Muscle layer of duodenum (tissue), 2 donors: Measurements from ENCODE around the gene ZNF521.

ENCODE experiments used
- H3K27ac ChIP-seq: one replicate; pipeline ENCODE4 v1.7.0; 2013; ENCODE audit warnings: mild to moderate bottlenecking, low read length
- H3K27me3 ChIP-seq: one replicate; pipeline ENCODE4 v1.7.0; 2013; ENCODE audit warnings: low read depth, mild to moderate bottlenecking, control low read depth, low read length
- H3K36me3 ChIP-seq, 2 donors: one replicate each; pipeline ENCODE4 v1.7.0; 2013; ENCODE audit warnings: low read length in 2 of 2, control low read depth in 1 of 2, mild to moderate bottlenecking in 1 of 2; ENCODE audit not compliant: insufficient read depth in 2 of 2, control insufficient read depth in 1 of 2
- H3K4me1 ChIP-seq, 2 donors: one replicate each; pipeline ENCODE4 v1.7.0; 2013; ENCODE audit warnings: low read length in 2 of 2, mild to moderate bottlenecking in 2 of 2, control low read depth in 1 of 2, moderate library complexity in 1 of 2; ENCODE audit not compliant: insufficient read depth in 2 of 2, control insufficient read depth in 1 of 2
- H3K4me3 ChIP-seq, 2 donors: one replicate each; pipeline ENCODE4 v1.7.0; 2013; ENCODE audit warnings: low read length in 2 of 2, low read depth in 1 of 2, mild to moderate bottlenecking in 1 of 2
- H3K9me3 ChIP-seq, 2 donors: one replicate each; pipeline ENCODE4 v1.7.0; 2013; ENCODE audit warnings: low read length in 2 of 2, control low read depth in 1 of 2, mild to moderate bottlenecking in 1 of 2; ENCODE audit not compliant: control insufficient read depth in 1 of 2
- donor health status: healthy.

Gene ZNF521

DNA sequence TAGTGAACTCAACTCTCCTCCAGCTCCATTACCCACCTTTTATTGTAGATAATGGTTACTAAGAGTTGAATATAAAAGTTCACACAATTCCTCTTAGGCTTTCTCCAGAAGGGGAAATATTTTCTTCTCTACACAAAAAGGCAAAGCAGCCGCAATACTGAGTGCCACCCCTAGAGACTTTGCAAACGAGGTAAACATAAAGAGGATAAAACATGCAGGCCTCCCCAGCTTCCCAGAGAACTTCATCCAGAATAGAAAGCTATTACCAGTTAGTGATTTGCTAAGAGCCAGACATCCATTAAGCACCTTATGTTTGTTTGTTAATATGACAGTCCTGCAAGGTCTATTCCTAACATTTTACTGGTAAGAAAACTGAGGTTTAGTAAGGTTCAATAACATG lies 17.4 kb downstream of the ZNF521 start:
- no peaks in the 10 kb centered on the region for H3K9me3 ChIP-seq
- H3K4me3 ChIP-seq: no peak overlapping the region
- H3K27ac ChIP-seq: no peak overlapping the region
- H3K36me3 ChIP-seq: no peaks in the 10 kb centered on the region
- no peaks in the 10 kb centered on the region for H3K4me1 ChIP-seq
- H3K27me3 ChIP-seq: no peaks in the 10 kb centered on the region

DNA sequence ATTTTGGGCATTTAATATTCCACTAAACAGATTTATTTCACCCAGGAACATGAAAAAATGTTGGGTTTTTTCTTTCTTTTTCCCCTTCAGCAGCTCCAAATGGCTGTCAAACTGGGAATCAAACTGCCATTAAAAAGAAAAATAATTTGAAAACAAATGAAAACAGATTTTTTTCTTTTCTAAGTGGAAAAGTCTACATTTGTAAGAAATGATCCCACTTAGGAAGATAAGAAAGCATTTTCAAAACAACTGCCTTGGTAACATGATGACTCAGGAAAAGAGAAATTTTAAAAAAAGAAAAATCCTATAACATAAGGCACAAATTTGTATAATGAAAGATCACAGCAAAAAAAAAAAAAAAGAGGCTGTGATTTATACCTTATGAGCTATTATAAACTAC lies 20.0 kb downstream of the ZNF521 start:
- H3K27me3 ChIP-seq: no peaks in the 10 kb centered on the region
- no peaks in the 10 kb centered on the region for H3K9me3 ChIP-seq
- H3K4me1 ChIP-seq: no peaks in the 10 kb centered on the region
- H3K27ac ChIP-seq: no peak overlapping the region
- H3K4me3 ChIP-seq: no peak overlapping the region
- no peaks in the 10 kb centered on the region for H3K36me3 ChIP-seq

DNA sequence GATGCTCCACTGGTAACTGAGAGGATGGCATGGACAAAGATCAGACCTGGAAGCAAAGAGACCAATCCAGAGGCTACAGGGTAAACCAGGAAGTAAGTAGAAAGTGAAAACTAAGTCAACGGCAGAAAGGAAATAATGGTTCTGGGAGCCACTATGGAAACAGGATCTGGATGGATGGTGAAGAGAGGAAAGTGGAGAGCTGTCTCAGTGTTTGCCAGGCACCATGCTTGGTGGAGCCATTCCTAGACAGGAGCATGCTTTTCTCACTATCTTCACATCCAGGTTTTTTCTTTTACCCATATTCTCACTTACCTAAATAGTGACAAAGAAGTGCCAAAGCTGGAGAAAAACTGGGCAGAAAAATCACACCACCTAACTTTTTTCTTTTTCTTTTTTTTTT lies 22.2 kb downstream of the ZNF521 start:
- no peaks in the 10 kb centered on the region for H3K9me3 ChIP-seq
- no peaks in the 10 kb centered on the region for H3K27me3 ChIP-seq

DNA sequence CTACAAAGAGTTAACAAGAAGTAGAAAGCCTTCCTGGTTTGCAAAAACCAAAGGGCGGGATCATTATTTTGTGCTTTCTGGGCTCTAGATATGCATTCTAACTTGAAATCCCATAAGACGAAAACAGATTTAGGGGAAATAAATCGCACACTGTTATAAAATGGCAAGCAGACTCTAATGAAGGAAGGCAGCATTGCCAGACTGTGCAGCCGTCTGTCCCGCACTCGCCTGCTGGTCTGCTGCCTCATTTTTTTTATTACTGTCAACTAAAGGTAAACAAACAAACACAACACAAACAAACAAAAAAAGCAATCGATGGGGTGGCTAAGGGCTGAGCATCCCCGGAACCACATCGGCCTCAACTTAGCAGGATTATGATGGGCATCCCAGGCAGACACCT lies 24.4 kb downstream of the ZNF521 start:
- Histone ChIP-seq H3K27me3 (no peaks in the 10 kb centered on the region), H3K36me3 (no peaks in the 10 kb centered on the region), H3K27ac (no peak overlapping the region), H3K4me3 (no peak overlapping the region), H3K4me1 (peaks cover 4 to 10% of the 10 kb centered on the region in 2 donors), H3K9me3 (no peaks in the 10 kb centered on the region)

More for the DNA sequence above, 22.2 kb downstream of the ZNF521 start:
- no peak overlapping the region for H3K4me3 ChIP-seq
- H3K36me3 ChIP-seq: no peaks in the 10 kb centered on the region
- H3K27ac ChIP-seq: no peak overlapping the region
- H3K4me1 ChIP-seq: peaks cover 4 to 9% of the 10 kb centered on the region in 2 donors

DNA sequence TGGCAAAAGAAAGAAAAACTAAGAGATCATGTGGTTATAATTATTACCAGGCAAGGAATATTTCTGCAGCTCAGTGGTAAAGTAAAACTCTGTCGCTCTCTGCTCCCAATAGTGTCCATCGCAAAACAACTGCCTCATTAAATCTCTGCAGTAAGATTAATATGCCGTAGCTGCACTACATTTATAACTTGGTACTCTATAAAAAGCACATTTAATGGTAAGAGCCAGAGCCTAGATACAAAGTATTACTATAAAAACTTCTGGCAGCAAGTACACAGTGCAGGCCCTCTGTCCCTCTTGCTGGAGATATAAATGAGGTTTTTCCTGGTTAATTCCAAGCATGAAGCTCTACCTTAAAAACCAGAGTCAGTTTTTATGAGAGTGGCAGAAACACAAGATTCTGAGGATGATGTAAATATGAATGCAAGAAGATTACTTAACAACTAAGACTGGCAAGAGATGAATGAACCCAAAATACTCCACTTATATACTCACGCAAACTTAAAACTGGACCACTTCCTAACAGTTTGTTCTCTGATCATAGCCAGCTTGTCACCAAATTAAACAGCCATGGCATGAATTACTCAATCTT lies 25.5 kb downstream of the ZNF521 start:
- Histone ChIP-seq H3K27ac (no peak overlapping the region), H3K4me1 (peaks cover 4 to 10% of the 10 kb centered on the region in 2 donors), H3K27me3 (no peaks in the 10 kb centered on the region), H3K9me3 (no peaks in the 10 kb centered on the region), H3K36me3 (no peaks in the 10 kb centered on the region), H3K4me3 (no peak overlapping the region)

DNA sequence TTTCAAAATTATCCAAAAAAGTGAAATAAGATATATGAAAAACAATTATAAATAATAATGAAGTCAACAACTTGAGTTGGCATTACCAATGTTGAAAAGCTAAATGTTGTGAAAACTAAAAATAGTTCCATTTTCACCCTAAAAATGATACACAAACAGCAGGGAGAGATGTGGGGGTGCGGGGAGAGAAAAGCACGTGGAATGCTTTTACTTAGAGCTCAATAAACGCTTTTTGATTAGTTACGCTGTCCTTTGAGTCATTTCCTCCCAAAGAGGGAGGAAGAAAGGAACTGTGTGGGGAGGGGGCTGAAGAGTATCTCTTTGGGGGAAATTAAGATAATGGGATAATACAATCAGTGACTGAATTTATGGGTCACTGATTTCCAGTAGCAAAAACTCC lies 29.2 kb downstream of the ZNF521 start:
- Histone ChIP-seq H3K36me3 (no peaks in the 10 kb centered on the region), H3K27ac (no peak overlapping the region), H3K9me3 (no peaks in the 10 kb centered on the region), H3K27me3 (no peaks in the 10 kb centered on the region), H3K4me1 (peaks cover 4 to 10% of the 10 kb centered on the region in 2 donors), H3K4me3 (no peak overlapping the region)

DNA sequence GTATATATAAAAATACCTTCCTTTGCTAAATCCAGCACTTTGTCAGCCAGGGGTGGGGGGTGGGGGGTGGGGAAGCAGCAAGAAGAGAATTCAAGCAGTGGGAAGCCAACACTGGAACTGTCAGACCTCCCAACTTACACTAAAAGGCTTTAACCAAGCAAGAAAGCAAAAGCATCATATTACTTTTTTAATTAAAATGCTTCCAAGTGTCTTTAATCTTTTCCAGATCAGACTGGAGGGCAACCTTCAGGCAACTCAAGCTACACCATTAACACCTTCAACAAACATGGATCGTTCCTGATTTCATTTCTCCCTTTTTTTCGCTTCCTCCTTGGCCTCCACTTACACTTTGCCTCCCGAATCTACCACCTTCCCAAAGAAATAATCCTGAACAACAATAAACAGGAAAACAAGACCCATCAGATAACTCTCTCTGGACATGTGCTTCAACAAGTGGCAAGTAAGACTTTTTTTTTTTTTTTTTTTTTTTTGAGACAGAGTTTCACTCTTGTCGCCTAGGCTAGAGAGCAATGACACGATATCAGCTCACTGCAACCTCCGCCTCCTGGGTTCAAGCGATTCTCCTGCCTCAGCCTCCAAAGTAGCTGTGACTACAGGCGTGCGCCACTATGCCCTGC lies 35.5 kb downstream of the ZNF521 start:
- H3K27ac ChIP-seq: no peak overlapping the region
- H3K27me3 ChIP-seq: no peaks in the 10 kb centered on the region
- H3K4me3 ChIP-seq: no peak overlapping the region
- H3K36me3 ChIP-seq: no peaks in the 10 kb centered on the region
- H3K4me1 ChIP-seq: peaks cover 0 to 2% of the 10 kb centered on the region in 2 donors
- no peaks in the 10 kb centered on the region for H3K9me3 ChIP-seq

DNA sequence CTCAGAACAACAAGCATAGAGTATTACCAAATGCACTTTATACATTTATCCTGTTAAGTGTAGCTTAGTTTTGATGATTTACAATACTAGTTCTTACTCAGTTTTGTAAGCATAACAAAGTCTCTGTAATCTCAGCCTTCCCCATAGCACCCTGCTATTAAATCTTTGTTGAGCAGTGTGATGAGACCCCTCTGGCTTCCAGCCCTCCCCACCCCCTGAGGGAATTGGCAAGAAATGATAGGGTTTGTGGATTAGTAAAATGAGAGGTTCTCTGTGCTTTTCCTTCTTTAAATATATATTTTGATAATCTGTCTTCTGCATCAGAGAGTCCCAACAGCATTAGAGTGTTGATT lies 37.2 kb downstream of the ZNF521 start:
- no peaks in the 10 kb centered on the region for H3K9me3 ChIP-seq
- H3K27ac ChIP-seq: no peak overlapping the region
- no peaks in the 10 kb centered on the region for H3K36me3 ChIP-seq
- peaks cover 0 to 6% of the 10 kb centered on the region in 2 donors for H3K4me1 ChIP-seq
- H3K27me3 ChIP-seq: no peaks in the 10 kb centered on the region
- H3K4me3 ChIP-seq: no peak overlapping the region

DNA sequence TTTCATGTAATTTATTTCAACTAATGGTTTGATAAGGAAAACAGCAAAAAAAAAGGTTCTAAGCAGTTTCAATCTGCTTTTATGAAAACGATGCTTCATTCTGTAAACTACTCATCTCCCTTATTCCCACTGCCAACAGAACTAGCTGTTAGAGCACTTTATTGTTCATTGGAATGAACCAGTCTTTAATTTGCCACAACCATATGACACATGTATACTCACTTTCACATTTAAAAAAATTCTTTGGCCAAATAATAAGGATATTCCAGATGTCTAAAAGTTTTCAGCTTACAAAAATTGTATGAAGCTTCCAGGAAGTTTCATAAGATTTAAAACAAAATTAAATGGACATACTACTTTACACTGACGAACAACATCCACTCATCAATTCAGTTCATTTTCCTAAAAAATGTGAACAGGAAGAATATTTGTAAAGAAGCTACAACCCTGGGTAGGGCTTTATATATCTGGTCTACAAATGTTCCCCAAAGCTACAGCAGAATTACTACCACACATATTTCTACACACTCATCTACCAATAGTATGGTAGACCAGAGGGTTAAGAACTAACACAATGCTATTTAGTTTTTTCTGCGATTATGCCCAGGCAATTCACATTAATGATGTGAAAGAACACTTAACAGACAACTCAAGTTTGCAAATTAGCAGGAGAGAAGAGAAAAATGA lies 37.7 kb downstream of the ZNF521 start:
- no peak overlapping the region for H3K4me3 ChIP-seq
- peaks cover 0 to 6% of the 10 kb centered on the region in 2 donors for H3K4me1 ChIP-seq
- no peaks in the 10 kb centered on the region for H3K9me3 ChIP-seq
- no peaks in the 10 kb centered on the region for H3K27me3 ChIP-seq
- H3K36me3 ChIP-seq: no peaks in the 10 kb centered on the region
- no peak overlapping the region for H3K27ac ChIP-seq

DNA sequence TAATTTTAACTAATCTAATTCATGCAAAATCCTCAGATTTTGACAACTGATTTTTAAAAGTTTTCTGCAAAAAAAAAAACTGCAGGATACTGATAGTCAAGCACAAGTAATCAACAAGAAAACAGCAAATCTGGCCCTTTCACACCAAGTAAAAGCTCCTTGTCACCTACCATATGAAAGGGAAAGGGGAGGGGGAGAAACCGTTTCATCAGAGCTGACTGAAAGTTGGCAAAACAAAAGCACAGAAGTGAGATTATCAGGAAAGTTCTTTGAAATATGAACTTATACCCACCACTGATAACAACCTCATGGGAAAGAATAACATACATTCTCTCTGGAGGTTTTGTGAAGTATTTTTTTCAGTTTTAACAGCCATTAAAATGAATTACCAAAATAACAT lies 38.7 kb downstream of the ZNF521 start:
- Histone ChIP-seq H3K36me3 (no peaks in the 10 kb centered on the region), H3K27ac (no peak overlapping the region), H3K4me1 (peaks cover 0 to 6% of the 10 kb centered on the region in 2 donors), H3K9me3 (no peaks in the 10 kb centered on the region), H3K27me3 (no peaks in the 10 kb centered on the region), H3K4me3 (no peak overlapping the region)

DNA sequence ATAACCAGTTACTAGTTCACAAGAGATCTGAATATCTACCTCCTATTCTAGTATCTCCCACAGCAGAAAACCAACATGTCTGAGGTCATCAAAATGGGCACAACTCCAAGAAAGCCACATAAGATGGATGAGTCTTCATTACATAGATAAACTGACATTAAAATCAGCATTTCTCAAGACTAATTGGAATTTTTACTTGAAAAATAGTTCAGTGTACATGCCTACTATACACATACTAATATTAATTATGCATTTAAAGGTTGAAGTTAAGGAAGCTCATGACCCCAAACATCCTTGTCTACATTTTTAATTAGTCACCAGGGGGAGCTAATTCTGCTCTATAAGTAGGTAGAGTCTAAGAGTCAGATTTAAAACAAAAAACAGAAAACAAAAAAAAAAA lies 41.9 kb downstream of the ZNF521 start:
- Histone ChIP-seq H3K27ac (no peak overlapping the region), H3K9me3 (no peaks in the 10 kb centered on the region), H3K36me3 (no peaks in the 10 kb centered on the region), H3K27me3 (no peaks in the 10 kb centered on the region), H3K4me3 (no peak overlapping the region), H3K4me1 (peaks cover 0 to 6% of the 10 kb centered on the region in 2 donors)
